Loucy (cell line): Measurements from ENCODE around the gene SEZ6.

Experiments used
- H2AFZ ChIP-seq: fragments of 200-600 bp; sonication (generic); 2 replicates; pipeline ENCODE4 v1.6.0; 2016; ENCODE audit warnings: antibody characterized with exemption, mild to moderate bottlenecking, low read length, moderate library complexity
- H3F3A ChIP-seq: fragments of 200-600 bp; 2 replicates; pipeline ENCODE4 v1.6.0; 2016; ENCODE audit warnings: antibody characterized with exemption, low read depth, mild to moderate bottlenecking
- H3K27me3 ChIP-seq: fragments of 200-600 bp; sonication (generic); 2 replicates; pipeline ENCODE4 v1.6.1; 2014; ENCODE audit warnings: low read length, mild to moderate bottlenecking; ENCODE audit not compliant: insufficient read depth, poor library complexity, severe bottlenecking
- H3K36me3 ChIP-seq: fragments of 200-600 bp; sonication (generic); 2 replicates; pipeline ENCODE4 v1.6.1; 2016; ENCODE audit warnings: low read length; ENCODE audit not compliant: insufficient read depth
- H3K4me1 ChIP-seq: fragments of 200-600 bp; sonication (generic); 2 replicates; pipeline ENCODE4 v1.5.1; 2014; ENCODE audit warnings: low read length, mild to moderate bottlenecking; ENCODE audit not compliant: insufficient read depth, poor library complexity, severe bottlenecking
- H3K4me2 ChIP-seq: fragments of 200-600 bp; sonication (generic); 2 replicates; pipeline ENCODE4 v1.6.0; 2014; ENCODE audit warnings: antibody characterized with exemption, low read length, low read depth, mild to moderate bottlenecking; ENCODE audit not compliant: poor library complexity, severe bottlenecking
- H3K4me3 ChIP-seq: fragments of 200-600 bp; sonication (generic); 2 replicates; pipeline ENCODE4 v1.5.1; 2014; ENCODE audit warnings: low read length, mild to moderate bottlenecking, mixed read lengths; ENCODE audit not compliant: poor library complexity, severe bottlenecking
- H3K79me2 ChIP-seq: fragments of 200-600 bp; sonication (generic); 2 replicates; pipeline ENCODE4 v1.6.1; 2014; ENCODE audit warnings: low read length; ENCODE audit not compliant: insufficient read depth
- H3K9ac ChIP-seq: fragments of 200-600 bp; sonication (generic); 2 replicates; pipeline ENCODE4 v1.6.0; 2014; ENCODE audit warnings: mild to moderate bottlenecking, low read depth, low read length, moderate library complexity; ENCODE audit not compliant: poor library complexity, severe bottlenecking
- H3K9me2 ChIP-seq: fragments of 200-600 bp; sonication (generic); replicated peaks from 2 replicates; pipeline ENCODE4 v1.6.1; 2016; ENCODE audit warnings: low read depth, low read length, mixed read lengths
- H3K9me3 ChIP-seq: fragments of 200-600 bp; sonication (generic); 2 replicates; pipeline ENCODE4 v1.6.1; 2014; ENCODE audit warnings: mild to moderate bottlenecking, antibody characterized with exemption, low read length, low read depth; ENCODE audit not compliant: insufficient read depth
- H4K20me1 ChIP-seq: fragments of 200-600 bp; sonication (generic); 2 replicates; pipeline ENCODE4 v1.6.0; 2014; ENCODE audit warnings: antibody characterized with exemption, low read length, mild to moderate bottlenecking; ENCODE audit not compliant: insufficient read depth, poor library complexity, severe bottlenecking
- EZH2phosphoT487 ChIP-seq: fragments of 200-600 bp; IDR thresholded peaks from 2 replicates; pipeline ENCODE4 v1.6.1; 2018; ENCODE audit warnings: antibody characterized with exemption, mild to moderate bottlenecking, moderate library complexity, borderline replicate concordance
- TF ChIP-seq, protein P1 (sequence below): fragments of 200-600 bp; sonication (generic); conservative IDR thresholded peaks from 2 replicates; pipeline ENCODE4 v1.5.1; 2014; ENCODE audit warnings: mild to moderate bottlenecking, antibody characterized with exemption, low read length

The SEZ6 gene

DNA sequence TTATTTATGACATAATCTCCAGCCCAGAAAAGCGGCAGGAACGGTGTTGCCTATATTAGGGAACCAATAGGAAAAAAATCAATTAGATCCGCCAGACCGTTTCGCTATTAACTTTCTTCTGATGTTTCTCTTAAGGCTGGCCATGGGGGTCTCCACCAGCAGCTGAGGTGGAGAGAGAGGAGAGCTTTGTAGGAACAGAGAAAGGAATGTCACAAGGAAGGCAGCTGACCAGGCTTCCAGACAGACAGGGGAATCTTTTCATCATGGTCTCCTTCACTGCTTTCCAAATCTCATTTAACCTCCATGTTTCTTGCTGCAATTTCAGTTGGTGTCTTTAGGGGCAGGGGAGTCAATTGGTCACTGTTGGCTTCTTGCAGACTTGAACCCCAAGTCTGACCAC, 8.9 kb upstream of the SEZ6 start:
- Histone ChIP-seq H2AFZ (no peak overlapping the region), H3K9ac (no peak overlapping the region), H3K4me3 (no peak overlapping the region), H3K9me2 (no peaks in the 10 kb centered on the region), H3K9me3 (no peaks in the 10 kb centered on the region), H3F3A (no peaks in the 10 kb centered on the region), H3K36me3 (no peaks in the 10 kb centered on the region), H3K27me3 (no peaks in the 10 kb centered on the region), H3K79me2 (no peaks in the 10 kb centered on the region), H3K4me1 (peaks cover 13% of the 10 kb centered on the region), H3K4me2 (no peak overlapping the region), H4K20me1 (no peaks in the 10 kb centered on the region)
- TF ChIP-seq EZH2phosphoT487 = no peak
- TF ChIP-seq, protein P1, sequence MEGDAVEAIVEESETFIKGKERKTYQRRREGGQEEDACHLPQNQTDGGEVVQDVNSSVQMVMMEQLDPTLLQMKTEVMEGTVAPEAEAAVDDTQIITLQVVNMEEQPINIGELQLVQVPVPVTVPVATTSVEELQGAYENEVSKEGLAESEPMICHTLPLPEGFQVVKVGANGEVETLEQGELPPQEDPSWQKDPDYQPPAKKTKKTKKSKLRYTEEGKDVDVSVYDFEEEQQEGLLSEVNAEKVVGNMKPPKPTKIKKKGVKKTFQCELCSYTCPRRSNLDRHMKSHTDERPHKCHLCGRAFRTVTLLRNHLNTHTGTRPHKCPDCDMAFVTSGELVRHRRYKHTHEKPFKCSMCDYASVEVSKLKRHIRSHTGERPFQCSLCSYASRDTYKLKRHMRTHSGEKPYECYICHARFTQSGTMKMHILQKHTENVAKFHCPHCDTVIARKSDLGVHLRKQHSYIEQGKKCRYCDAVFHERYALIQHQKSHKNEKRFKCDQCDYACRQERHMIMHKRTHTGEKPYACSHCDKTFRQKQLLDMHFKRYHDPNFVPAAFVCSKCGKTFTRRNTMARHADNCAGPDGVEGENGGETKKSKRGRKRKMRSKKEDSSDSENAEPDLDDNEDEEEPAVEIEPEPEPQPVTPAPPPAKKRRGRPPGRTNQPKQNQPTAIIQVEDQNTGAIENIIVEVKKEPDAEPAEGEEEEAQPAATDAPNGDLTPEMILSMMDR = no peak

- Histone ChIP-seq H3K9ac (no peak overlapping the region), H3K36me3 (no peaks in the 10 kb centered on the region), H3K27me3 (no peaks in the 10 kb centered on the region), H2AFZ (no peak overlapping the region), H3K79me2 (no peaks in the 10 kb centered on the region), H3K9me3 (no peaks in the 10 kb centered on the region), H3K4me2 (no peak overlapping the region), H4K20me1 (no peaks in the 10 kb centered on the region), H3K4me3 (no peak overlapping the region), H3F3A (no peaks in the 10 kb centered on the region), H3K4me1 (no peaks in the 10 kb centered on the region), H3K9me2 (no peaks in the 10 kb centered on the region)
- TF ChIP-seq, protein P1 = no peak
- TF ChIP-seq EZH2phosphoT487 = no peak
These were observed 6.7 kb upstream of the SEZ6 start for GRCh38 chr17:29012535-29012934.

DNA sequence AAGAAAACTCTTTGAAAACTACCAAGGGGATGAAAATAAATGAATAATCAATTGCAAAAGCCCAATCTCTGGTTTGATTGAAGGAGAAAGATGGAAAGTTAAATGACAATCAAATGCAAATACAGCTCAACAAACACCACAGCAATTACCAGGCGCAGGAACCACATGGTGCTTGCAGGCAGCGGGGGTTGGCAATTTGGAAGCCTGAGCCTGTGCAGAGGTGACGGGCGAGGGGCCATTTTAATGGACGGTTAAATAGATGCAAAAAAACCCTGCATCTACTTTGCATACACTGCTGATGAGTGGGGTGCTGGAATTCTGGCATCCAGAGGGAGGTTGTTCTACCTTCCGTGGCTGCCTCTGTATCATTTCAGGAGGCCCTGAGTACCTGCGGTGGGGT, 4.8 kb upstream of the SEZ6 start:
- no peaks in the 10 kb centered on the region for H3K79me2 ChIP-seq
- no peaks in the 10 kb centered on the region for H3K4me1 ChIP-seq
- no peak overlapping the region for H3K4me3 ChIP-seq
- H3K9ac ChIP-seq = no peak overlapping the region
- H3K4me2 ChIP-seq = no peak overlapping the region
- no peaks in the 10 kb centered on the region for H3K27me3 ChIP-seq
- no peaks in the 10 kb centered on the region for H4K20me1 ChIP-seq
- no peak for TF ChIP-seq EZH2phosphoT487
- TF ChIP-seq, protein P1 = no peak
- H2AFZ ChIP-seq = no peak overlapping the region
- no peaks in the 10 kb centered on the region for H3F3A ChIP-seq
- no peaks in the 10 kb centered on the region for H3K9me2 ChIP-seq
- no peaks in the 10 kb centered on the region for H3K9me3 ChIP-seq
- no peaks in the 10 kb centered on the region for H3K36me3 ChIP-seq
